ENCODE results near the gene CARD9.

CARD9 gene

GRCh38 chr9:136345281-136346156 is 27.9 kb downstream of the CARD9 start:
- no peak for DNase-seq

GRCh38 chr9:136344544-136345280 is 28.8 kb downstream of the CARD9 start:
- no peak for DNase-seq

GRCh38 chr9:136343884-136344269 is 29.6 kb downstream of the CARD9 start:
- DNase-seq, result no peak

GRCh38 chr9:136343121-136343883 is 30.2 kb downstream of the CARD9 start:
- no peak for DNase-seq

GRCh38 chr9:136342181-136343120 is 31.0 kb downstream of the CARD9 start:
- DNase-seq, result peak; percentile 87

- no peak for DNase-seq
These were observed 31.7 kb downstream of the CARD9 start for GRCh38 chr9:136341769-136342168.

GRCh38 chr9:136341042-136341655 is 32.3 kb downstream of the CARD9 start:
- no peak for DNase-seq

GRCh38 chr9:136340356-136341041 is 33.0 kb downstream of the CARD9 start:
- no peak for DNase-seq

- no peak for DNase-seq
These were observed 33.5 kb downstream of the CARD9 start for GRCh38 chr9:136339958-136340310.

- DNase-seq, result peak; percentile 77
These were observed 34.1 kb downstream of the CARD9 start for GRCh38 chr9:136339173-136339957.

GRCh38 chr9:136338511-136338910 is 35.0 kb downstream of the CARD9 start:
- DNase-seq, result no peak

- no peak for DNase-seq
These were observed 35.8 kb downstream of the CARD9 start for GRCh38 chr9:136337416-136338395.

- no peak for DNase-seq
These were observed 36.6 kb downstream of the CARD9 start for GRCh38 chr9:136336881-136337280.

- DNase-seq, result no peak
These were observed 37.2 kb downstream of the CARD9 start for GRCh38 chr9:136336156-136336870.

GRCh38 chr9:136335296-136336155 is 37.9 kb downstream of the CARD9 start:
- DNase-seq, result no peak

GRCh38 chr9:136334541-136334940 is 38.9 kb downstream of the CARD9 start:
- no peak for DNase-seq

- no peak for DNase-seq
These were observed 40.0 kb downstream of the CARD9 start for GRCh38 chr9:136333486-136333885.
